ENCODE measurements around the gene NWD2.
"Not testable (repeated sequence)": the region's sequence is repeated elsewhere in the genome, so short reads cannot be mapped to it uniquely, and the experiment has no call there.

The NWD2 gene

DNA sequence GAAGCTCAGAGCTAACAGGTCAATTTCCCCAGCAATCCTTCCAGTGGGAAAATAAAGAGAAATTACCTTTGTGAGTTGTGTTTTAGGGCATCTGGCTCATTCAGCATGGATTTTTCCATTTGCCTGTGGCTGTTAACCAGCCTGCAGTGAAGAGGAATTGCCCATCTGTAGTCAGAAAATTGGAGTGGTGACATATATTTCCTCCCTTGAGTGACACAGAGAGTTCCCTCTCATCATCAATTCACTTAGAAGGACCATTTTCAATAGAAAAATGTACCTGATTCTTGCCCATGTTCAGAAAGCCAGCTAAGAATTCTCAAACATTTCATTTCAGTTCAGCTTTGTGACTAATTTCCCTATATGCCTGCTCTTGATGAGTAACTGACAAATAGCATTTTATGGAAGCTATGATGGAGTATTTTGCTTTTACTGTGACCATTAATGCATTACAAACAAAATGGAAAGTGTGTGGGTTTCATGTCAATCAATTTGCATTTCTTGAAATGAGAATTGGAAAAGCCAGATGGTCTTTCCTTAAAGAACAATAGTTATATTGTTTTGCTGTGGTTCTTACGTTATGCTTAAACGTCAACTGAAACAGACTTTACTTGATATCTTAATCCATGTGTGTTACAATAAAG lies 155.8 kb downstream of the NWD2 start:
- DNase-seq, result no peak

DNA sequence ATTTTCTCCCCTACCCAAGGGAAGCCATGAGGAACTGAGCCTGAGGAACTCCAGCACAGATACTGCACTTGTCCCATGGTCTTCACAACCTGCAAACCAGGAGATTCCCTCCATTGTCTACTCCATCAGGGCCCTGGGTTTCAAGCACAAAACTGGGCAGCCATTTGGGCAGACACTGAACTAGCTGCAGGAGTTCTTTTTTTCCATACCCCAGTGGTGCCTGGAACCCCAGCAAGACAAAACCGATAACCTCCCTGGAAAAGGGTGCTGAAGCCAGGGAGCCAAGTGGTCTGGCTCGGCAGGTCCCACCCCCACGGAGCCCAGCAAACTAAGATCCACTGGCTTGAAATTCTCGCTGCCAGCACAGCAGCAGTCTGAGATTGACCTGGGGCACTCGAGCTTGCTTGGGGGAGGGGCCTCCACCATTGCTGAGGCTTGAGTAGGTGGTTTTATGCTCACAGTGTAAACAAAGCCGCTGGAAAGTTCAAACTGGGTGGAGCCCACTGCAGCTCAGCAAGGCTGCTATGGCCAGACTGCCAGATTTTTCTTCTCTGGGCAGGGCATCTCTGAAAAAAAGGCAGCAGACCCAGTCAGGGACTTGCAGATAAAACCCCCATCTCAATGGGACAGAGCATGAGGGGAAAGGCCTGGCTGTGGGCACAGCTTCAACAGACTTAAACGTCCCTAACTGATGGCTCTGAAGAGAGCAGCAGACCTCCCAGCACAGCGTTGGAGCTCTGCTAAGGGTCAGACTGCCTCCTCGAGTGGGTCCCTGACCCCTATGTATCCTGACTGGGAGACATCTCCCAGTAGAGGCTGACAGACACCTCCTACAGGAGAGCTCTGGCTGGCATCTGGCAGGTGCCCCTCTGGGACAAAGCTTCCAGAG lies 163.6 kb downstream of the NWD2 start:
- DNase-seq, result not testable (repeated sequence)

DNA sequence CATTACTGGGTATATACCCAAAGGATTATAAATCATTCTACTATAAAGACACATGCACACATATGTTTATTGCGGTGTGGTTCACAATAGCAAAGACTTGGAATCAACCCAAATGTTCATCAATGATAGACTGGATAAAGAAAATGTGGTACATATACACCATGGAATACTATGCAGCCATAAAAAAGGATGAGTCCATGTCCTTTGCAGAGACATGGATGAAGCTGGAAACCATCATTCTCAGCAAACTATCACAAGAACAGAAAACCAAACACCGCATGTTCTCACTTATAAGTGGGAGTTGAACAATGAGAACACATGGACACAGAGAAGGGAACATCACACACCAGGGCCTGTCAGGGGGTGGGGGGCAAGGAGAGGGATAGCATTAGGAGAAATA lies 169.1 kb downstream of the NWD2 start:
- not testable (repeated sequence) for DNase-seq

DNA sequence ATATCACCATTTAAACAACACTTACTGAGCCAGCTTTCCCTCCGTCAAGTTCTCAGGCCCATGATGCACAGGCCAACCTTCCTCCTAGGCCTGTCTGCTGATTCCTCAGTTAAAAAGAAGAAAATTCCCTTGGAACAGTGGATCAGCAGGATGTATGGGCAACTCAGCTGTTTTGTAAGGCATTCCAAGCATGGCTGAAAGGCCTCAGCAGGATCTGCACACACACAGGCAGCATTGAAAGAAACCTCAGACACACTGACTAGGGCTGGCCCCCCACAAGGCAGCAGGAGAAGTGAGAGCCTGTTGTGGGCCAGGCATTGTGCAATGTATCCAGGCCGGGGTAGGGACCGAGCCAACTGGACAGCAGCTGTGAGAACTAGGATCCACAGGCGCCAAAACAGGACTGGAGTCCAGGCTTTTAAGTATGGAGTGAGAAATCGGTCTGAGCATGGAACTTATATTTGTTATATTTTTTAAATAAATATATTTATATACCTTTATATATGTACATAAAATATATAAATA lies 171.4 kb downstream of the NWD2 start:
- no peak for DNase-seq

DNA sequence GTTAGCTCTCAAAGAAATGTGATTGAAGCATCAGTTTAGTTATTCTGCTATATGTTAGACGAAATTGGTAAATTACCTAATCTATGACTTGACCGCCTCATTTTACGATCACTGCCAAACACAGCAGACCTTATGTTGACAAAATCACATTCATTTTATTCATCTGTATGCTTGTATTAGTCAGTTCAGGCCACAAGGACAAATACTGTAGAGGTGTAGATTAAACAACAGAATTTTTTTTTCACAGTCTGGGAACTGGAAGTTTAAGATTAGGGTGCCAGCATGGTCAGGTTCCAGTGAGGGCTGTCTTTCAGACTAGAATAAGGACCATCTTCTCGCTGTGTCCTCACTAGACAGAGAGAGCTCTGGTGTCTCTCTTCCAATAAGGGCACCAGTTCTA lies 177.1 kb downstream of the NWD2 start:
- no peak for DNase-seq

DNA sequence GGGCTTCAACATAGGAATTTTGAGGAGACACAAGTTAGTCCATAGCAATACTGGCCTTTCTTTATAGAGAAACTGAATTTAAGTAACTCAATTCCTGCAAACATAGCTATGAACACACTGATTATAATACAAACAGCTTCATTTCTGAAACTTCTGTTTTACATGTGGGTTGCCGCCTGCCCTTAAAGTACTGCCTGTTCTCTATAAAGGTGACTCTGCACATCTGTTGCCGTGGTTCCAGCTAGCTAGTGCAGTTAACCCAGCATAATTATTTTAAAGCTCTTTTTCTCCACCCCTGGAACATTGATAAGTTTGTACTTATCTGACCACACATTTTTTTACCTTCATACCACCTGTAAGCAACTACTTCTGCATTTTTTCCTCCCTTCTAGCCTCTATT lies 177.6 kb downstream of the NWD2 start:
- DNase-seq, result no peak

DNA sequence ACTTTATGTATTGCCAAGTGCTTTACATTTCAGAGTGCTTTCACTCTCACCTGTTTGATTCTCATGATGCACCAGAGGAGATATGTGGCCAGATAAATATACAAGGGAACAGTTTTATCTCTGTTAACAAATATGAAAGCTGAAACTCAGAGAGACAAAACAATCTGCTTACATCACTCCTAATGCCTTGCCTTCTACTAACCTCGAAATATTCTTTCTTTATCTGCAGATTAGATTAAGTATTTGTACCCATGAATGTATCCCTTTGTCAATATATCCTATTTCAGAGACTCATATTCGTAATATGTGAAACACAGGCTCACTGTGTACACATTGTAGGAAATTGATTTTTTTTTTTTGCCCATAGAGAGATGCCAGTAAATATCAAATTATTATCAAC lies 178.1 kb downstream of the NWD2 start:
- no peak for DNase-seq

DNA sequence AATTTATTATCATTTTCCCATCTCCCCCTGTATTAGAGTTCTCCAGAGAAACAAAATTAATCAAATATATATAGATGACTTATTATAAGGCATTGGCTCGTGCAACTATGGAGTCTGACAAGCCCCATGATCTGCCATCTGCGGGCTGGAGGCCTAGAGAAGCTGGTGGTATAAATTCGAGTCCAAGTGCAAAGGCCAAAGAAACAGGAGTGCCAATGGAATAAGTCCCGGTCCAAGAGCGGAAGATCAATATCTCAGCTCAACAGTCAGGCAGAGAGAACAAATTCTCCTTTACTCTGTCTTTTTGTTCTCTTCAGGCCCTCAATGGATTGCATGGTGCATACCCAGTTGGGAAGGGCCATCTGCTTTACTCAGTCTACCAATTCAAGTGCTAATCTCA lies 178.8 kb downstream of the NWD2 start:
- DNase-seq, result no peak

DNA sequence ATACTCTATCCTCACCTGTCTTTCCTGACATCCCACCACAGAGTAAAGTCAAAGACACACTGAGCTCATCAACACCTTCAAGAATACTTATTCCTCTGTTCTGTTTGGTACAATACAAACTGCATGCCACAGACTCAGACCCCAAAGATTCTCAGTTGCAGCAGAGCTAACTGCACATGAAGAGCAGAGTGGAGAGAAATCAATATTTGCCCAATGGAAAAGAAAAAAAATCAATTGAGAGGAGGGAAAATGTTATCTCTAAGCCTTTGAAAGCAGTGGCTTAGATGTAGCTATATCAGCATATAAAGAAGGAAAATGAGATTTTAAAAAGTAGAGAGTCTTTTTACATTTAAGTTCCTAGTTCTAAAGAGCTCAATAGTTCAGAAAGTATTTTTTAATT lies 180.2 kb downstream of the NWD2 start:
- no peak for DNase-seq

DNA sequence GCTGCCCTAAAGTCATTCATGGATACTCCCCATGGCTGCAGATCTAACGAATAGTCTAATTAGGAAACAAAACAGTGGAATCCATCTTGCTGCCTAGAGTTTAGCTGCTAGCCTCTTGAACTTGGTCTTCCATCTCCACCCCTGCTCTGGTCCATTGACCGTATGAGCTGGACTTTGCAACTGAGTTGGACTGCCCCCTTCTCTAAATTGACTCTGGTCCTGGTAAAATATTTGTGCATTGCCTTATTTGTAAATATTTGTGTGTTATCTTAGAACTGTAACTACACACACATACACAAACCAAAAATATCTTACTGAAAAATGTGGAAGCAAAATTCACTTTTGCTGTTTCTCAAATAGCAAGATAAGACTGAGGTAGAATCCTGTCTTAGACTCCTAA lies 181.3 kb downstream of the NWD2 start:
- no peak for DNase-seq

DNA sequence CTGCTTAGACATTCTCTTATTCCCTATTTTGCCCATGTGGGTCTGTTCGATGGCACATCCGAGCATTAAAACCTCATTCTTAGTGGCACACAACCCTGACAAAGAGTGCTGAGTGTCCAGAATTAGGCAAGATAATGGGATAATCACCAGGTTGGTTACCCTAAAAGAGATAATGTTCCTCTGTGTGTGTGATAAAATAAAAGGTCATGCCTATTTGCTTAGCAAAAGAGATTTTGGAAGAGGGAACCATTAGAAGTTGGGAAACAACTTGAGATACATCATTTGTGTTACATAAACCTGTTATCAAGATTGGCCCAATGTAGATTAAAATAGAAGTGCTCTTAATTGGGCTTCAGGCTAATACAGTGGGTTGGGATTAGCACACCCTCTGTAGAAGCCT lies 182.7 kb downstream of the NWD2 start:
- DNase-seq, result no peak

DNA sequence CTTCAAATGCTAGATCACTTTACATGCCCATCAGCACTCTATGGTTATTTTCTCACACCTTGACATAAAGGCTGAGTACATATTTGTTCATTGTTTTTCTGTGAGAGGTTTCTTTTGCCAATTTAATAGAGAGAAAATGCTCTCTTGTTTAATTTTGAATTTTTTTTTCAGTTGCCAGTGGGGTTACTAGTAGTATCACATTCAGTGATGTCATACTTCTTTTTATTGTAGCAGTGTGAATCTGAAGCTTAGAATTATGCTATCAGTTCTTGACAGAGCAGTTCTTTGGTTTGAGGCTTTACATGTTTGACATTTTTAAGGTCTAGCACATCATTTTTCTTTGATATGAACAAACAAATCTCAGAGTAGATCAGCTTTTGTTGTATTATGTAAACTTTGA lies 185.4 kb downstream of the NWD2 start:
- no peak for DNase-seq

DNA sequence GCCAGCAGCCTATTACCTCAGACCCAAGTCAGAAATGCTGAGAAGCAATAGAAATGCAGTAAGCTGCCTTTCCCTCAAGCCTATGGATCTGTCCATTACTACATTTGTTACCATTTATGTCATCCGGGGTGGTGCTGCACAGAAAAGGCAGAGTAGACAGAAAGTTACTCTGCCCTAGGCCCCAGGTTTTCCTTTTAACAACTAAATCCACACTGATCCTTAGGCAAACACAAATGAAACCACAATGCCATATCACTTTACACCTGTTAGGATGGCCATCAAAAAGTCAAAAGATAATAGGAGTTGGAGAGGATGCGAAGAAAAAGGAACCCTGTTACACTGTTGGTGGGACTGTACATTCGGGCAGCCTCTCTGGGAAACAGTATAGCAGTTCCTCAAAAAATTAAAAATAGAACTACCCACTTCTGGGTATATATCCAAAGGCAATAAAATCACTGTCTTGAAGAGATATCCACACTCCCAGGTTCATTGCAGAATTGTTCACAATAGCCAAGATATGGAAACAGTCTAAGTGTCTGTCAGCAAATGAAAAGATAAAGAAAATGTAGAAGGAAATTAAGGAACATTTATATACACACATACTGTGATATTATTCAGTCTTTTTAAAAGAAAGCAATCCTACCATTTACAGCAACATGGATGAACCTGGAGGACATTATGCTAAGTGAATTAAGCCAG lies 186.3 kb downstream of the NWD2 start:
- DNase-seq, result no peak

DNA sequence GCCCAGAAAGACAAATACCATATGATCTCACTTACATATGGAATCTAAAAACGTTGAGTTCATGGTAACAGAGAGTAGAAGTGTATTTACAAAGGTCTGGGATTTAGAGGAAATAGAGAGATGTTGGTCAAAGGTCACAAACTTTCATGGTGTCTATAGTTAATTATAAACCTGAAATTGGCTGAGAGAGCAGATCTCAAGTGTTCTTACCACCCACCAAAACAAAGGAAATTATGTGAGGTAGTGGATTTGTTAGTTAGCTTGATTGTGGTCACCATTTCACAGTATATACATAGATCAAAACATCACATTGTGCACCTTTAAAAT lies 186.8 kb downstream of the NWD2 start:
- no peak for DNase-seq

DNA sequence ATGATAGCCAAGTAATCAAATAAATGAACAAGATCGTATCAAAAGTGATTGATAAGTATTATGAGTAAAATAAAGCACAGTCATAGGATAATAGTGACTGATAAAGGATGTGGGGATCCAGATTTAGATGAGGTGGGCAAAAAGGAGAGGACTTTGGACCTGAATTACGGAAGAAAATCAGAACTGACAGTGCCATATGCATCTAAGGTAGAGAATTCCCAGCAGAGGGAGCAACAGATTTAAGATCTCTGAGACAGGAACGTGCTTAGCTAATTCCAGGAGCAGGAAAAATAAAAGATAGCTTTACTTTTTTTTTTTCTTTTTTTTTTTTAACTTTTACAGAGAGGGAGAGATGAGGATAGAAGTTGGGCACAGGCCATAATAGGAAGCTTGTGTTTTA lies 189.9 kb downstream of the NWD2 start:
- DNase-seq, result no peak

DNA sequence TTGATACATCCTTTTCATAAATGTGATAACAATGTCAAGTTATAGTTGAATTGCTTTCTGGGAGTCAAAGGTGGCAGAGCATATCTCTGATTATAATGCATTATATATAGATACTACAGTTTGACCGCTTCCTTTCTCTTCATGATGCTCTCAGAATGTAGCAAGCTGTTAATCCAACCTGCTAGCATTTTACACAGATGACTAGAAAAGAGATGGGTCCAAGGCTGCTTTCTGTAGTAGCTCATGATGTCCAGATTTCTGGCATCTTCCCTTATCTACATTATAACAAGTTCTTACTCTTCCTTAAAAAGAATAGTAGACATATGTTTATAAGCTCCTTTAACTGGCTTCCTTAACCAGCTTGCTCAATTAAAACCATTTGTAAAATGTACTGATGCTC lies 192.0 kb downstream of the NWD2 start:
- DNase-seq, result no peak

DNA sequence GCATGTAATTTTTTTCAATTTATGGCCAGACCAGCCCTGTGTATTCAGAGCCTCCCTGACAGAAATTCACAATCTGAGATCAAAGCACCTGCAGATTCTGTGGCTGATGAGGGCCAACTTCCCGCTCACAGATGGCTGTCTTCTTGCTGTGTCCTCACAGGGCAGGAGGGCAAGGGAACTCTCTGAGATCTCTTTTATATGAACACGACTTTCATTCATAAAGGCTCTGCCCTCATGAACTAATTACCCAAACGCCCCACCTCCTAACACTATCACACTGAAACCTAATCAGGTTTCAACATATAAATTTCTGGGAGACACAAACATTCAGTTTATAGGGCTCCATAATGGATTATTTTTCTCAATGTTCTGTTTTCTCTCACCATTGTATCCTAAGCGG lies 192.6 kb downstream of the NWD2 start:
- no peak for DNase-seq

DNA sequence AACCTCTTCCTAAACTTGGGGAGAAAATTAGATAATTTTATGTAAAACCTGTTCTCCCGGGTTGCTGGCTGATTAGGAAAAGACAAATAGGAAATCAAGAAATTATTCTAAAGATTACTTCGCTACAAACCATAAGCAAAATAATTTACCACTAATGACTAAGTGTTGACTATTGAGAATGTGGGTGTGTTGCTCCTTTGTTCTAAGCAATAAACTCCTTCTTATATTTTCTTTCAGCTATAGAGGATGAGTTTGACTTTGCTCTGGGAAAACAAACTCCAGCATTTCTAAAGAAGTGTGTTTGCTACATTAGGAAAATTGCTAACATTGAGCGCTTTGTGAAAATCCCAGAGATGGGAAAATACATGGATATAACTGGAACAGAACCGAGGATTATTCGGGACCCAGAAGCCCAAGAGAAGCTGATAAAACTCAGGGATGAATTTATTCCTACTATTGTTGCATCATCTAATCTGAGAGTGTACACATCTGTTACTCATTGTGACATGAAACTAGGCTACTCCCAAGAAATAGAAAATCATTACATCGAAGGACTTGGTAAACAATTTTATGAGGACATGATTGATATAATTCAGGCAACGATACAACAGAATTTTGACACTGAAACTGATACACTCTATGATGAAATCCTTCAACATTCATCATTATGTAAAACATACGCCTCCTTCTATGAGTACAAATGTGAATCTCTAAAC lies 194.2 kb downstream of the NWD2 start:
- no peak for DNase-seq

DNA sequence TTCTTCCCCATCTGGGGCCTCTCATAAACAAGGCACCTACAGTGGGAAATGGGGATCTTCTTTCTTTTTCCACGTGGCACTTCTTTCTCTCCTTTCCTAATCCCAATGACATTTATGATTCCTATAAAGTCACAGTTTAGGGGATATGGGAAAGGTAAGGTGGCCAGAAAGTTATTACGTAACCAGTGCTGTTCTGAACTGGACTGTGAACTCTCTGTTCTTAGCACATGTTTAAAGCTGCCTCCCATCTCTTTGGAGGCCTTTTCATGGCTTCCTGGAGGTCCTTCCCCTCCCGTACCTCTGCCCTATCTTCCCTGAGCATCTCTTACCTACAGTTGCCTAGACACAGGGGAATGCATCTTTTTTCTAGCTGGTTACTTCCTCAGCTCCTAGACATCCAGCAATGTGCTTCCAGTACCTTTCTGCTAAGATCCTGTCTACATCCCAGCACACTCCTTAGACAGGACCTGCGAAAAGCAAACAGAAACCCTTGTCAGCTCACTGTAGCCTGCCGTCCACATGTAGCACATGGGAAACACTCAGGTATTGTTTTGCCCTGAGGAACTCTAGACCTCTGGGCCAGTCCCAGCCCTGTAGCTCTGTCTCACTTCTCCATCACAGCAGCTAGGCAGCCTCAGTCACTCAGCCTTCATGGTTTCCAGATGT lies 195.4 kb downstream of the NWD2 start:
- DNase-seq, result no peak

DNA sequence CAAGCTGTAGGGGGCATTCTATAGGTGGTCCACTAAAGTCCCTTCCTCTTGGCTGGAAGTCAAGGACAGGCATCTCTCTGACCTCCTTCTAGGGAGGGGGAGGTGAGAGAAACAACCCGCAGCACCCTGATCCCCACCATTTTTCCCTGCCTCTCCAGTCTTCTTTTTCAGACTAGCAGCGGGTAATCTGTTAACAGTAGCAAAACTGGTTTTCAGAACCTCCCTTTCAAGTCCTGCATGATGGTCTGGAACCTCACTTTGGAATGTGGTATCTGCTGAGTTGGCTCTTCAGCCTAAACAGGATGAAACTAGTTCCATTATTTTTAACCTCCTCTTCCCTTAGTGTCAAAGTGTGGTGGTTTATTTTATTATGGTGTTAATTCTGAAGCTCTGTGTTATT lies 196.0 kb downstream of the NWD2 start:
- no peak for DNase-seq

DNA sequence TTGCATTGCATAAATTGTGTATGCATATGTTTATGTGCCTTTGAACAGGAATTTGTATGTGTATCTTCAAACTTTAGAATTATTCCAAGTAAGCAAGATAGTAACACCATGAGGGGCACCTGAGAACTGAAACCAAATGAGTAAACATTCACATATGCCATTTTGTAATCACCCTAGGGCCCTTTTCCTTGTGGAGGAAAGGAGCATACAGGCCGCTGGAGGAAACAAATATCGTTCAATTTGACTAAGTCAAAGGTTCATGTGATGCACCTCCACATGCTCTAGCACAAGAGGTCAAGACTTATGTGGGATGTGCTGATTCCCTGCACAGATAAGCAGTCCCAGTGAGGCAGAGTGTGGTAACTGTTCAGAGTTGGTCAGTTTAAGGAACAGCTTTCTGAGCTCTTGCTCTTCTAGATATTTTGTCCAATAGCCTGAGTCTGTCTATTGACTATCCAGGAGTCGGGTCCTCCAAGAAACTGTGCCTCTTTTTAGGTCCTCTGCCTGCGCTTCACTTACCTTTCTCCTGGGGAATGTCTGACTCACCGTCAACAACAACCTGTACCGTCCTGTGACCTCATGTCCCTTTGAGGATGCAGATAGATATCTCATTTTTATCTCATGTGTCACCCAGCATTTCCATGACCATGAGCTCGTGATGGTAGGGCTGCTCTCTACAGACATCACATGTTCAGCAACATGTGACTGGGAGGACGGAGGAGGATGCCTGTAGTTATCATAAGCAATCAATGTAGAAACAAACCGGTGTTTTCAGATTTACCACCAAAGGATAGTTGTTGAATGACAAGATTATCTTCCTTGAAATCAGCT lies 196.9 kb downstream of the NWD2 start:
- no peak for DNase-seq

DNA sequence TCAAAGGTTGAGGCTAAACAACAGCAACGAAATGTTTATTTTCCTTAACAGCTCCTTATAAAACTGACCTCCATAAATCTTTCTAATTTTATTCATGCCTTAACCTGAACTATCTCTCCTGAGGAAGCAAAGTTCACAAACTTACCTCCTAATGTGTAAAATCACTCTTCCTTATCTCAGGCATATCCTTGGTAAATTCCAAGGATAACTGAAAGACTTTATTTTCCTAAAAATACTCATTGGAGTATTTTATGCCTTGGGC lies 197.4 kb downstream of the NWD2 start:
- no peak for DNase-seq

Measured in stimulated activated CD4-positive, alpha-beta T cell treated with anti-CD3 and anti-CD28 coated beads, Interleukin-4, amount 100 ng/mL, for 1 hour (primary cell).